ENCODE results near the gene LRIG1. TPM values are rescaled to one million over a fixed set of nuclear protein-coding genes. Genes with fewer than 3 reads are reported as not detected.

The LRIG1 gene
- total and polyA plus RNA-seq, 2 of the 8 experiments (the other 6 are each of a cell fraction or from before 2014, with no cell fraction given): 78.1 to 88.7 TPM

DNA sequence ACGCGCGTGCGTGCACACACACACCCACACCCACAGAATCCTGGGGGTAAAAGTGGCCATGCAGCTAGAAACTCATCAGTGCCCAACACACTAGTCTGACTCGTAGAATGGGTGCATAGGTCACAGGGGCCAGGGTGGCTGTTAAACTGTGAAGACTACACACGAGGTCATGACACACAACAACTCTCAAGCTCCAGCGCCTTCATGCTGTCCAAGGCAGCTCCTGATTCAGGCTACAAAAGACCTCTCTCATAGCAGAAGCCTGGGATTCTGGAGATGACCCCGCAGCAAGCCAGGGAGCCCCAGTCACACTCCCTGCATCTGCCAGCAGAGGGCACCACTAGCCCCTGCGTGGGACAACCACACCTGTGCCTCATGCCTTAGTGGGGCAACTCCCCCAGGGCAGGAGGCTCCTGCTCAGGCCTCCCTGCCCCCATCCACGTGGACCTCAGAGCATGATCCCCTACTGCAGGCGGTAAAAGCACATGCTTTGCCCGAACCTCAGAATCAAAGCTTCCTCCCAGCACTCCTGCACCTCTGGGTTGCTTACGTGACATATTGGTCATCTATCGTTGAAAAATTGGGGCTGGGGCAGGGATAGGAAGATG lies 93.1 kb downstream of the LRIG1 start (continued):
- TF ChIP-seq SUZ12 (IDR thresholded peaks at IDR 0.05; ENCODE audit: low read length): no peak
- TF ChIP-seq TAF1 (IDR thresholded peaks at IDR 0.05; ENCODE audit: low read depth, low read length): no peak
- TF ChIP-seq SP2 (IDR thresholded peaks at IDR 0.05; ENCODE audit: low read length): no peak
- TF ChIP-seq SIN3A (conservative IDR thresholded peaks at IDR 0.05 in 1 of 2, IDR thresholded peaks at IDR 0.05 in 1 of 2; ENCODE audit: low read depth in 1 of 2, low read length in 2 of 2): peak in 1 of 2 experiments; percentile 70; a peak in 1 of 4 replicates
- TF ChIP-seq TCF12 (IDR thresholded peaks at IDR 0.05; ENCODE audit: low read depth, low read length): 0 out of 2 replicates have a peak, but pooled peaks have one; percentile 74
- no peak for TF ChIP-seq JUND (IDR thresholded peaks at IDR 0.05; ENCODE audit: low read length)
- no peak for TF ChIP-seq CEBPB (IDR thresholded peaks at IDR 0.05; ENCODE audit: low read depth, low read length)
- no peak for TF ChIP-seq CTBP2 (IDR thresholded peaks at IDR 0.05; ENCODE audit: borderline replicate concordance, insufficient read depth, insufficient read length, low read length)
- no peak for TF ChIP-seq CBX5 (IDR thresholded peaks at IDR 0.05; ENCODE audit: low read depth, low read length)
- TF ChIP-seq RFX5 (IDR thresholded peaks at IDR 0.05; ENCODE audit: borderline replicate concordance, low read depth, low read length): no peak
- no peak for TF ChIP-seq MAFK (IDR thresholded peaks at IDR 0.05; ENCODE audit: low read depth, low read length)
- 0 out of 2 replicates have a peak, but pooled peaks have one; percentile 19 for TF ChIP-seq GTF2F1 (IDR thresholded peaks at IDR 0.05; ENCODE audit: borderline replicate concordance, low read depth, low read length)
- no peak for TF ChIP-seq EZH2 (IDR thresholded peaks at IDR 0.05; ENCODE audit: low read depth, low read length, severe bottlenecking)
- no peak for TF ChIP-seq POLR2AphosphoS5 (IDR thresholded peaks at IDR 0.05; ENCODE audit: low read depth, low read length)
- TF ChIP-seq TAF7 (optimal IDR thresholded peaks at IDR 0.05; ENCODE audit: borderline replicate concordance, low read depth, low read length): no peak
- TF ChIP-seq, protein P1, sequence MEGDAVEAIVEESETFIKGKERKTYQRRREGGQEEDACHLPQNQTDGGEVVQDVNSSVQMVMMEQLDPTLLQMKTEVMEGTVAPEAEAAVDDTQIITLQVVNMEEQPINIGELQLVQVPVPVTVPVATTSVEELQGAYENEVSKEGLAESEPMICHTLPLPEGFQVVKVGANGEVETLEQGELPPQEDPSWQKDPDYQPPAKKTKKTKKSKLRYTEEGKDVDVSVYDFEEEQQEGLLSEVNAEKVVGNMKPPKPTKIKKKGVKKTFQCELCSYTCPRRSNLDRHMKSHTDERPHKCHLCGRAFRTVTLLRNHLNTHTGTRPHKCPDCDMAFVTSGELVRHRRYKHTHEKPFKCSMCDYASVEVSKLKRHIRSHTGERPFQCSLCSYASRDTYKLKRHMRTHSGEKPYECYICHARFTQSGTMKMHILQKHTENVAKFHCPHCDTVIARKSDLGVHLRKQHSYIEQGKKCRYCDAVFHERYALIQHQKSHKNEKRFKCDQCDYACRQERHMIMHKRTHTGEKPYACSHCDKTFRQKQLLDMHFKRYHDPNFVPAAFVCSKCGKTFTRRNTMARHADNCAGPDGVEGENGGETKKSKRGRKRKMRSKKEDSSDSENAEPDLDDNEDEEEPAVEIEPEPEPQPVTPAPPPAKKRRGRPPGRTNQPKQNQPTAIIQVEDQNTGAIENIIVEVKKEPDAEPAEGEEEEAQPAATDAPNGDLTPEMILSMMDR (IDR thresholded peaks at IDR 0.05; ENCODE audit: control extremely low read depth in 1 of 3, insufficient read depth in 1 of 3, low read depth in 1 of 3, low read length in 3 of 3): peak in 2 of 3 experiments; percentile 86 to 94; a peak in 3 of 4 replicates
- no peak for TF ChIP-seq BRCA1 (IDR thresholded peaks at IDR 0.05; ENCODE audit: low read depth, low read length)
- no peak for TF ChIP-seq RXRA (IDR thresholded peaks at IDR 0.05; ENCODE audit: insufficient read depth, low read depth, low read length)
